ENCODE data around the gene NHP2. TPM values are rescaled to one million over a fixed set of nuclear protein-coding genes. Genes with fewer than 3 reads are reported as not detected.

NHP2 gene
- total RNA-seq, 4 donors from 2014 or later: 288 to 408 (median 358) TPM

DNA sequence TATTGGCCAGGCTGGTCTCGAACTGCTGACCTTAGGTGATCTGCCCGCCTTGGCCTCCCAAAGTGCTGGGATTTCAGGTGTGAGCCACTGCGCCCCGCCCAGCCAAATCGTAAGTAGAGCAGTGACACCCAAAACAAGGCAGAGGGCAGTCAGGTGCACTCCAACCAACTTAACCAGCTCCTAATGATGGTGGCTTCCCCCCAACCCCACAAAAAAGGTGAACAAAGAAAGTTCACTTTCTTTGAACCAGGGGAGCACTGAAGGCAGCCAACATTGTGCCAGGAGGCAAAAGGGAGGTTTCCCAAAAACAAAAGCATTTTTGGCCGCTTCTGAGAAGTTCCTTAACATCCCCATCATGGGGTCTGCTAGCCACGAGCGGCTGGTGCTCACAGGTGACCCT, 23.9 kb upstream of the NHP2 start:
- H3K4me1 ChIP-seq: no peaks in the 10 kb centered on the region
- TF ChIP-seq POLR2A (IDR thresholded peaks at IDR 0.05): no peak
- TF ChIP-seq, protein P1, sequence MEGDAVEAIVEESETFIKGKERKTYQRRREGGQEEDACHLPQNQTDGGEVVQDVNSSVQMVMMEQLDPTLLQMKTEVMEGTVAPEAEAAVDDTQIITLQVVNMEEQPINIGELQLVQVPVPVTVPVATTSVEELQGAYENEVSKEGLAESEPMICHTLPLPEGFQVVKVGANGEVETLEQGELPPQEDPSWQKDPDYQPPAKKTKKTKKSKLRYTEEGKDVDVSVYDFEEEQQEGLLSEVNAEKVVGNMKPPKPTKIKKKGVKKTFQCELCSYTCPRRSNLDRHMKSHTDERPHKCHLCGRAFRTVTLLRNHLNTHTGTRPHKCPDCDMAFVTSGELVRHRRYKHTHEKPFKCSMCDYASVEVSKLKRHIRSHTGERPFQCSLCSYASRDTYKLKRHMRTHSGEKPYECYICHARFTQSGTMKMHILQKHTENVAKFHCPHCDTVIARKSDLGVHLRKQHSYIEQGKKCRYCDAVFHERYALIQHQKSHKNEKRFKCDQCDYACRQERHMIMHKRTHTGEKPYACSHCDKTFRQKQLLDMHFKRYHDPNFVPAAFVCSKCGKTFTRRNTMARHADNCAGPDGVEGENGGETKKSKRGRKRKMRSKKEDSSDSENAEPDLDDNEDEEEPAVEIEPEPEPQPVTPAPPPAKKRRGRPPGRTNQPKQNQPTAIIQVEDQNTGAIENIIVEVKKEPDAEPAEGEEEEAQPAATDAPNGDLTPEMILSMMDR (IDR thresholded peaks at IDR 0.05): no peak
- intact Hi-C loops (cut with DNase I): no loop called here
- no peak overlapping the region for H3K4me3 ChIP-seq
- no peak overlapping the region for H3K27ac ChIP-seq
- H3K36me3 ChIP-seq: no peaks in the 10 kb centered on the region
- H3K27me3 ChIP-seq: peaks cover 0 to 13% (median 0%) of the 10 kb centered on the region in 4 donors
- no peak for DNase-seq
- H3K9me3 ChIP-seq: peaks cover 0 to 5% (median 0%) of the 10 kb centered on the region in 3 donors
- WGBS, 2 donors: 72 to 88% methylated on average over 2 to 6 of the region's 8 CpGs

DNA sequence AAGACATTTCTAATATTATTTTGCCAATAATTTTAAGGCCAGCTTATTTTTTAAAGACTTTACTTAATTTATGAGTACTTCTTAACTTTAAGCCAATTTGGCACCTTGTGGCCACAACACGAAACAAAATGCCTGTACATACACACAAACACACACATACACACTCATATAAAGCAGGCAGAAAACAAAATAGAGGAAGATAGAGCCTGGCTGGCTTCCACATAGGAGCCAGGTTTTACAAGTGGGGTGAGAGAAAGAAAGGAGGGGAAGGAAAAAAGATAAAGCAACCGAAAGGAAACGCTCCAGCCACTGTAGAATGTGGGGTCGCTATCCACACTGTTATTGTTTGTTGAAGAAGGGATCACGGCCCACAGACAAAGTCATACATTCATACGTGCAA, 23.1 kb upstream of the NHP2 start:
- Histone ChIP-seq H3K9me3 (peaks cover 0 to 5% (median 0%) of the 10 kb centered on the region in 3 donors), H3K36me3 (no peaks in the 10 kb centered on the region), H3K27me3 (peaks cover 0 to 13% (median 0%) of the 10 kb centered on the region in 4 donors), H3K4me1 (no peaks in the 10 kb centered on the region), H3K4me3 (no peak overlapping the region), H3K27ac (no peak overlapping the region)
- intact Hi-C loops (cut with DNase I): no loop called here
- no peak for TF ChIP-seq POLR2A (IDR thresholded peaks at IDR 0.05)
- TF ChIP-seq, protein P1 (IDR thresholded peaks at IDR 0.05): no peak
- 61 to 68% methylated on average over 6 of the region's 6 CpGs for WGBS, 2 donors
- DNase-seq: no peak

DNA sequence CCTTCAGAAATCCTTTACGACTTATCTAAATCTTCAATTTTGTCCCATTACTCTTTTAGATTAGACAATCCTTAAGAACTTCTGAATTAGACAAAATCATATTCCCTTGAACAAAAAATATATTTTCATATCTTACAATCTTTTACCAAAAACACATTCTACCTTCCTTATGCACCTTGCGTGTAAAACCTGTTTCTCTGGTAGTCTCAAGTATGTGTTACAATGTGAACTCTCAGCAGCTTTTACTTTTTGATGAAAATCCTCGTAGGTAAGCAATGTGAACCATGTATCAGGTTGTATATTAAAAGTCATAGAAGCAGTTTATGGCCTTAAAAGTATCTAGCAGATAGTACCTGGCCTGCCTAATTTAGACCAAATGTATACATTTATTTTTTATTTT, 20.8 kb upstream of the NHP2 start:
- no peak for TF ChIP-seq POLR2A (IDR thresholded peaks at IDR 0.05)
- TF ChIP-seq, protein P1 (IDR thresholded peaks at IDR 0.05): no peak
- 77 to 89% methylated on average over 3 of the region's 3 CpGs for WGBS, 2 donors
- Histone ChIP-seq H3K4me1 (no peaks in the 10 kb centered on the region), H3K9me3 (peaks cover 0 to 2% (median 0%) of the 10 kb centered on the region in 3 donors), H3K27ac (no peak overlapping the region), H3K27me3 (peaks cover 0 to under 1% (median 0%) of the 10 kb centered on the region in 4 donors), H3K4me3 (no peak overlapping the region), H3K36me3 (no peaks in the 10 kb centered on the region)
- intact Hi-C loops (cut with DNase I): no loop called here
- no peak for DNase-seq

DNA sequence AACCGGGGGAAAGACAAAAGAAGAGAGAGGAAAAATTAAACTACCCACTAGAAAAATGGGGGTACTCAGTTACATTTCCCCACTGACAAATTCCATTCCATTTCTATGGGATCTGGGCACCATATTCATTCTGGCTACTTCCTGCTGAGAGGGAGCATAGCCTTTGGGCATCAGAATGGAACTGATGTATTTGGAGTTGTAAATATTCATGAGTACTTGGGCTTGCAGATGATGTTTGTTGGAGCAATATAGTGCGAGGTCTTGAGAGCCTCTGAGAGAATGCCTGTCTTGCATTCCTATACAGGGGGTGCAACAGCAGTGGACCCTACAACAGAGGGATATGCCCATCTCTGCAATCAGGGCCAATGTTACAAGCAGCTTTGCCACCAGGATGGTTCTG, 16.8 kb upstream of the NHP2 start:
- TF ChIP-seq, protein P1 (IDR thresholded peaks at IDR 0.05): no peak
- no peak for TF ChIP-seq POLR2A (IDR thresholded peaks at IDR 0.05)
- Histone ChIP-seq H3K36me3 (no peaks in the 10 kb centered on the region), H3K4me3 (no peak overlapping the region), H3K9me3 (no peaks in the 10 kb centered on the region), H3K27me3 (peaks cover 0 to 12% (median 0%) of the 10 kb centered on the region in 4 donors), H3K4me1 (no peaks in the 10 kb centered on the region), H3K27ac (no peak overlapping the region)
- DNase-seq: no peak
- WGBS, 2 donors: 83 to 93% methylated on average over 2 of the region's 2 CpGs
- intact Hi-C loops (cut with DNase I): no loop called here

DNA sequence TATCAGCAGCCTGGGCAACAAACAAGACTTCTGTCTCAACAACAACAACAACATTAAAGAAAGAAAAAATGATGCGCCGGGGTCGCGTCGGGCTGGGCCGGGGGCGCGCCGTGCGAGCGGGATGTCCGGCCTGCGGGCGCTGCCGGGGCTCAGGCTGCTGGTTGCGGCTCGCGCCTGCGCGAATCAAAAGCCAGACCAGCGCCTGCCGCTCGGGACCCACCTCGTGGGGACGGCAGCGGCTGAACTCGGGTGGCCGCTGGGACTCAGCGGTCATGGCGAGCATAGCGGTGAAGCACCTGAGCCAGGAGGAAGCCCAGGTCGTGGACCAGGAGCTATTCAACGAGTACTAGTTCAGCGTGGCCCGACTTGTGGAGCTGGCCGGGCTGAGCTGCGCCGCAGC, 11.9 kb upstream of the NHP2 start:
- Histone ChIP-seq H3K36me3 (no peaks in the 10 kb centered on the region), H3K4me1 (peaks cover 8 to 10% (median 8%) of the 10 kb centered on the region in 3 donors), H3K27ac (no peak overlapping the region), H3K4me3 (no peak overlapping the region), H3K9me3 (no peaks in the 10 kb centered on the region), H3K27me3 (peaks cover 0 to 47% (median 0%) of the 10 kb centered on the region in 4 donors)
- no peak for TF ChIP-seq POLR2A (IDR thresholded peaks at IDR 0.05)
- TF ChIP-seq, protein P1 (IDR thresholded peaks at IDR 0.05): no peak
- 20 to 58% methylated on average over 7 to 16 of the region's 38 CpGs for WGBS, 2 donors
- DNase-seq: no peak
- intact Hi-C loops (cut with DNase I): loop anchor here (2.0 kb wide), 1 partner anchor 93 kb away; no protein-coding TSS in a partner anchor

Measured in esophagus squamous epithelium (tissue), 5 donors.